Left cardiac atrium (tissue), 4 donors: ENCODE results near the gene SF1. TPM values are rescaled to one million over a fixed set of nuclear protein-coding genes. Genes with fewer than 3 reads are reported as not detected.

Source experiments
- ATAC-seq, 2 donors: fragments of 200-7000 bp; cut with Tn5 transposase; one replicate each; pipeline ENCODE4 v1.9.1; 2020; ENCODE audit warnings: mild to moderate bottlenecking in 2 of 2, moderate library complexity in 2 of 2
- DNase-seq: peaks from one replicate; pipeline ENCODE4 v3.0.0-alpha.2; 2020
- intact Hi-C, 2 donors: fragments of 100-400 bp; cut with DNase I; formaldehyde crosslinking; loops; one replicate each; pipeline versions ENCODE4 v1.14.1 to v1.15.1; 2022 to 2023
- total RNA-seq, 2 donors: library from RNA; stranded (reverse); fragmentation: NEBNext Ultra II Directional; extraction: Animal tissue kit (Norgen Biotek cat#: 25700); gene quantifications; one replicate each; pipeline ENCODE4 v1.2.1, GENCODE V29; 2021
- donor health status: DM: no; HTN: yes; CAD: no.
- donor health status: DM: no; HTN: yes; CAD: no; lungs with severe emphysema.
- donor health status: DM: yes; HTN: yes; CAD: no.
- donor health status: Dilated cardiomyopathy.

SF1 gene
- total RNA-seq, 2 donors from 2014 or later, result 154 to 208 TPM

DNA sequence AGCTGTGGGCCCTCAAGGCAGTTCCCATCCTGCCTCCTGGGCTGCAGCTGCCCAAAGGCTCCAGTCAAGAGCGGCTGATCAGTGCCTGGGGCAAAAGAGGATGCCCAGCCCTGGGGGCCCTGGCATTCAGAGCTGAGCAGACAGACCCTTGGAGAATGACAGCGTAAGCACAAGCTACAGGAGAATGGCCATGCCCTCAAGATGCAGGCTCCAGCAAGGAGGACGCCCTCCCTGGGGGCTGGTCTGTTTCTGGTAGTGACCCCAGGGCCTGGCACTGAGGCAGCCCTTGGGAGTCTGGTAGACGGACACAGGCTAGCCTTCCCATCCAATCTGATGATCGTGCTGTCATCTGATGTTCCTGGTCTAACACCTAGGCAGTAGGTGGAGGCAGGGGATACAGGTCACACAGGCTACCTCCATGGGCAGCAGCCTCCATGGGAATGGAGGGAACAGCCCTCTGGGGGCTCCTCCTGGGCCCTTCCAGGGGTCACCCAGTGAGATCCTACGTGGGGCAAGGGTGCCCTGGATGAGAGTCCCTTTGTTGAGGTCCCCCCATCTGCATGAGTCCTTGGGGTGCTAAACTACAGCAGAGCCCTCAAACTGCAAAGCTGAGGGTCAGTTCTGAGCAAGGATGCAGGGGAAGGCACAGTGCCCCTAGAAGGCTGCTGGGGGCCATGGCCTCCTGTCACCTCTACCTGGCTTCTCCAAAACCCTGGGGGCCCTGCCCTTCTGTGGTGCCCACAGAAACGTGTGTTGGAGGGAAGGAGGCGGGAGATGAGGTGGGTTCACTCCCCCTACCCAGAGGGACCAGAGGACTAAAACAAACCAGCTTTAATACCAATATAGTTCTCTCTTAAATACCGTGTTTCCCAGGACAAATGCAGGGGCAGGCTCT, 10.2 kb upstream of the SF1 start:
- ATAC-seq, result no peak
- intact Hi-C loops, result loop anchor here in 1 of 2 donors (10.0 kb wide), 1 partner anchor 56 kb away; the partner anchor contains the start of gene CDC42BPG
- peak; percentile 14 for DNase-seq

- peak; percentile 56 to 63 for ATAC-seq
- DNase-seq, result peak; percentile 72
- intact Hi-C loops, result loop anchor here in 1 of 2 donors (10.0 kb wide), 1 partner anchor 57 kb away; the partner anchor contains the start of gene CDC42BPG
These were observed 9.4 kb upstream of the SF1 start for GRCh38 chr11:64787526-64788320.

DNA sequence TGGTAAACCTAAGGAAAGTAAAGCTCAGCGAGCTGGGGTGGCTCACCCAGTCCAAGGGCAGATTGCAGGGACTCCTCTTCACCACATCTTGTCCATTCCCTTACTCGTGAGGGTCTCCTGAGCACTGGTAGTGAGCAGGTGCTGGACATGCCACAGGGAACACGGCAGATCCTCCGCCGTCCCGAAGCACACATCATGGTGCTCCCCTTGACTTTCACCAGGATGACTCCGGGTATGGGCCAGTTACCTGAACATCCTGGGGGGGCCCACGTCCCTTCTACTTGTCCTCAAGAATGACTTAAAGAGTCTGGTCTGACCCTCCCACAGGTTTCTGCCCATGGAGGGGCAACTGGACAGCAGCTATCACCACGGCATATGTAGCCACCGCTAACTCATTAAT, 8.0 kb upstream of the SF1 start:
- intact Hi-C loops, result loop anchor here in 1 of 2 donors (10.0 kb wide), 1 partner anchor 58 kb away; the partner anchor contains the start of gene CDC42BPG
- ATAC-seq (no peak), DNase-seq (peak; percentile 12)

GRCh38 chr11:64784813-64785581, 6.7 kb upstream of the SF1 start:
- ATAC-seq (no peak), DNase-seq (no peak)
- intact Hi-C loops, result loop anchor here in 1 of 2 donors (10.0 kb wide), 1 partner anchor 60 kb away; the partner anchor contains the start of gene CDC42BPG

DNA sequence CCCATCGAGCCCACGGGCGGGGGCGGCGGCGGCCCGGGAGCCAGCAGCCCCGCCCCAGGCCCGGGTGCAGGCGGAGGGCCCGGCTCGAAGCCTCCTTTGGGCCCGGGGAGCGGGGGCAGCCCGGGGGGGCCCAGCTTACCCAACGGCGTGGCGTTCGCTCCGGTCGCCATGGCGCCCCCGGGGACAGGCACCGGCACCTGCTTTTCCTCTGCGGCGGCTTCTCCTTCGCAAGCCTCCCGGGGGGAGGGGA, 194 bp downstream of the SF1 start:
- intact Hi-C loops, result no loop called here
- peak in 1 of 2 donors; percentile 8 for ATAC-seq
- no peak for DNase-seq

- peak; percentile 87 for DNase-seq
- ATAC-seq, result peak; percentile 28 to 29
- intact Hi-C loops, result no loop called here
These were observed 706 bp downstream of the SF1 start for GRCh38 chr11:64777449-64778222.

- intact Hi-C loops, result no loop called here
- DNase-seq (peak; percentile 14), ATAC-seq (no peak)
These were observed 1.5 kb downstream of the SF1 start for GRCh38 chr11:64776875-64777274.

DNA sequence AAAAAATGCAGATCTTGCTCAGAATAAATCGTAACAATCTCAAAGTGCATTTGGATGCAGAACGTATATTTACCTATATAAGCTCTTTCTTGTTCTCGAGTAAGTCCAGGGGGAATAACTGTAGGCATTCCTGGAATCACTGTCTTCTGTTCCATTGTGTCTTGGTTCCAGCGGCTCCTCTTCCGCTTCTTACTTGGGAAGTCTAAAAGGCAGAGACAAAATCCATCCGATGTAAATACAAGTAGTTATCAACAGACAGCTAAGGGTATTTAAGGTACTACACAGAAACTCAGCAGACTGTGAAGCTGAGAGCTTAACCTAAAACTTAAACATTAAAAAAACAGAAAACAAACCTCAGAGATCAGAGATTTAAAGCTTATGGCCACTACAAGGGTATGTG, 1.9 kb downstream of the SF1 start:
- intact Hi-C loops, result no loop called here
- DNase-seq, result no peak
- ATAC-seq, result no peak

DNA sequence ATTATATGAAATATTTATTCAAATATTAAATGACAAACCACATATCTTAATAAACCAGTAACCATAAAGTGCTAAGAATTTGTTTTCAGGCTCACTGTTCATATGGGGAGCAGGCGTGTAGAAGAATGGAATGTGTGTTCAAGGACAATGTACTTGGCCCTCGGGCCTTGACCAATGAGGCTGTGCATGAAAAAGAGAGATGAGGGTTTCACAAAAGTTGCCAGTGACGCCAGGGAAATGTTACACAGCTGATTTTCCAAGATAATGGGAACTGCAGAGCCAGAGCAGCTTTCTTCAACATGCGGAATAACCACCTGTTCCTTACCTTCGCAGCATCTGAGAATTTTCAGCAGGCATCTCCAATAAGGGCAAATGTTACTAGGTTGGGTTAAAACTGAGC, 4.2 kb downstream of the SF1 start:
- intact Hi-C loops, result no loop called here
- ATAC-seq (no peak), DNase-seq (no peak)

DNA sequence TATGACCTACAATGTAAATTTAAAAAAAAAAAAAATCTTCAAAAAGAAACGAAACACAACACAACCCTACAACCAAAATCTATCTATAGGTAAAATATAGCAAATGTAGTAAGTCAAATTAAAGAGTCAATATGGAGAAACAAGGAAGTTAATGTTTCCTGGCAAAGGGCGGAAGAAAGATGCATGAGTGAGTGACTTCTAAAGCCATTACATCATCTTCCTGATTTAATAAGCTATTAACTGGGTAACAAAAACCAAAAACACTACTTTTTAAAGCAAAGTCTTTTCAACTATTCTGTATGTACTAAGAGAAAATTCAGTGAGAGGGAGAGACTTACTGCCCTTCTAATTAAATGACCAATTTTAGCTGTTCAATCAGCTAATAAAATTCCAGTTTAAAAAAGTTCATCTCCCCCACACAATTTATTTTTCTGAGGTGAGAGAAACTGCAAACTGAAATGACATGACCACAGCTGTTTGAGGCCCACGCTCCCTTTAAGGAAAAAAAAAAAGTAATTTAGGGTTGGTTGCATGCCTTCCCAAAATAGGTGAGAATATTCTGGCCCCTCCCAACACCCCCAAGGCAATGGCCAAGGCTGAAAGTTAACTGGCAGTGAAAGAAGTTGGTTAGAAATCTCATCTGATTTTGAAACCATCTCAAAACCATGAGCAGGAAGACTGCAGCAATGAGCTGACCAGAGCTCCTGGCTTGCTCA, 5.9 kb downstream of the SF1 start:
- ATAC-seq (no peak), DNase-seq (no peak)
- intact Hi-C loops, result no loop called here

DNA sequence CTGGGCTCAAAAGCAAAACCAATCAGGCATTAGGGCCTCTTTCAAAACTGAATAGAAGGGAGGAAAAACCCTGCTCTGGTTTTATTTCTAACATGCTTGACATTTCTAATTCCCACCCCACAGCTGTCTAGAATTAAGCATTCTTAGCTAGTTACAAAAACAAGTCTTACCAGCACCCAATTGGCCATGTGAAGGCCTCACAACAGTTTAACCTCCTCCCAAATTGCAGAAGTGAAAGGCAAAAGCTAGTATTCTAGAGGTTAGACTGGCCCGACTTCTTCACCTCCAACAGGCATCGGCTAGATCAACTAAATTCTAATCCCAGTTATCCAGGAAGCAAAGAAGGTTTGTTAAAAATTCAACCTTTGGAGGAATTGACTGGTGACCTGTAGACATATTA, 6.5 kb downstream of the SF1 start:
- intact Hi-C loops, result no loop called here
- DNase-seq, result no peak
- no peak for ATAC-seq

DNA sequence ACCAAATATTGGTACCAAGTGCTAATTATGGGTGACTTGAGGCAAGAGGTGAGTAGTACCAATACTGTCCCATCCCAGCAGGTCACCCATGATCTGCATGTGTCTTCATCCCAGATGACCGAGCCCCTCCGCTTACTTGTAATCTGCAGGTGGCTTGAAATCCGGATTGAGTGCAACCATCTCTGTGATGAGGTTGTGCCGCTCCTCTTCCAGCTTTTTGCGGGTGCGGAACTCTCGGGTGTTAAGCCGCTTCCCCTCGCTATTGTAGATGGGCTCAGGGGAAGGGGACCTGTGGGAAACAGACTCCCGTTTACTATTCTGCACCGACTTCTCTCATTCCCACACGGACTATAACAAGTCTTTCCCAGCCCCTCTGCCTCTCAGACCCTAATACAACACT, 8.2 kb downstream of the SF1 start:
- intact Hi-C loops, result no loop called here
- ATAC-seq, result no peak
- peak; percentile 14 for DNase-seq

DNA sequence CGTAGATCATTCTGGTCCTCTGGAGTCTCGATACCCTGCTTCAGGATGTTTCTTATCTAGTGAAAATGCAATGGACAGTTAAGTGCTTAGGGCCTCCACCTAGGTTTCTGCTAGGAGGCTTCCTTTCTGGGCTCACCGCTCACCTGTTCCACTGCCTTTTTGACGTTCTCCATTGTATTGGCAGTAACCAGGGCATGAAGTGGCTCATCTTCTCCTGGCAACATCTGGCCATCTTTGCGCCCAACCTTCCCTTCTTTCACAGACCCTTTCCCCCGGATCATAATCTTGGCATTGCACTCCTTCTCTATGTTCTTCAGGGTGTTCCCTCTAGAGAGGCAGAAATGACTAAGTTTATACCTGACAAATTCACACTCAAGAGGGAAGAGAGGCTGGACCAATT, 9.1 kb downstream of the SF1 start:
- DNase-seq (no peak), ATAC-seq (no peak)
- intact Hi-C loops, result no loop called here

- DNase-seq (no peak), ATAC-seq (no peak)
- intact Hi-C loops, result no loop called here
These were observed 10.0 kb downstream of the SF1 start for GRCh38 chr11:64768300-64768694.

DNA sequence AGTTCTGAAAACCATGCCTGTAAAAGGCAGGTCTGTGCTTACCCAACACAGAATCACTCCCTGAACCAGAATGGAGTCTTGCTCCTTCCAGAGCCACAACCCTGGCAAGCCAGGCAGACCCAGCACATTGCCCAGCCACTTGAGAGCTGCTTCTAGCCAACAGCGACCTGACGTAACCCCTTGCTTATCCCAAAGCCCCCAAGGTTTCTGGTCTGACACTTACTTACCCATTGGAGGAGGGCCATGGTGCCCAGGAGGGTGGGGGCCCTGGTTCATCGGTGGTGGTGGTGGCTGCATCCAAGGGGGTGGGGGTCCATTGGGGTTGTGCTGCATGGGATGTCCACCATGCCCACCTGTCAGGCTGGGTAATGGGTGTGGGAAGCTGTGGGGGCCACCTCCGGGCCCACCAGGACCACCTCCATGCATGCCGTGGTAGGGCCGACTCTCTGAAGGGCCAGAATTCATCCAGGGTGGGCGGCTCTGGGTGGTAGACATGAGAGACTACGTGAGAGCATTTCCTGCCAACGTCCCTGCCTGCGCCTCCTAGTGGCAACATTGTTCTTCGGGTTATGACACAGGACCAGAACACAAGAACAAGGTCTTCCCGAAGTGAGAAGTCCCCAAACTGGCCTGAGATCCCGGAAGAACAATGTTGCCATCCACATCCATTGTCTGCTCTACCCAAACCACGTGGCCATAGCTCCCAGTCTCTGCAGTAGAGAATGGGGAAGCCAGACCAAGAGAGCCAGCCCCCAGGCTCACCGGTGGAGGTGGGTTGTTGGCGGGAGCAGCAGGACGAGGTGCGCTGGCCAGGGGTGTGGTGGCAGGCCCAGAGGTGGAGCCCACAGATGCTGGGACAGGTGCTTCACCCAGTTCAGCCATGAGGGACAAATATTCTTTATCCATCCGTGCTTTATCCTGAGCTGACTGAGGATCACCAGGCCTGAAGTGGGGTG, 10.7 kb downstream of the SF1 start:
- intact Hi-C loops, result no loop called here
- DNase-seq (peak; percentile 85), ATAC-seq (peak; percentile 4 to 10)

DNA sequence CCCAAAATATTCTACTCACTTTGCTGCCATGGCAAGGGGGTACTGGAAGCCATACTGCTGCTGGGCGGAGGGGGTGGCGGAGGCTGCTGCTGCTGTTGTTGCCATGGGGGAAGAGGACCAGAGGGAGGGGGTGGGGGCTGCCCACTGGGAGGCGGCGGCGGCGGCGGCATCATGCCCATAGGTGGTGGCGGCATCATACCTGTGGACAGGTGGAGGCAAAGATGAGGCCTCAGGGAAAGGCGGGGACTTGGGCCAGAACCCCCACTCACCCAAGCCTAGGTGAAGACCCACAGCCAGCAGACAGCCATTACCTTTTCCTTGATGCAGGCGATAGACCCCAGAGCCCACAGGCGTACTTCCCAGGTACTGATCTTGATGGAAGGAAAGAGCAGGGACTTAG, 11.5 kb downstream of the SF1 start:
- ATAC-seq (no peak), DNase-seq (no peak)
- intact Hi-C loops, result no loop called here
